Left ventricle myocardium superior (tissue), 1 donor: Measurements from ENCODE around the gene DOK3. TPM values are rescaled to one million over a fixed set of nuclear protein-coding genes. Genes with fewer than 3 reads are reported as not detected.
"Not testable (repeated sequence)": the region's sequence is repeated elsewhere in the genome, so short reads cannot be mapped to it uniquely, and the experiment has no call there.

Experiments used
- ATAC-seq: fragments of 200-7000 bp; cut with Tn5 transposase; one replicate; pipeline ENCODE4 v1.9.1; 2020; ENCODE audit warnings: mild to moderate bottlenecking, moderate library complexity
- DNase-seq: peaks from one replicate; pipeline ENCODE4 v3.0.0-alpha.2; 2020
- intact Hi-C: fragments of 100-400 bp; cut with micrococcal nuclease; formaldehyde crosslinking; loops from one replicate; pipeline ENCODE4 v1.11.0; 2022
- total RNA-seq: library from RNA; stranded (reverse); fragmentation: NEBNext Ultra II Directional; extraction: Animal tissue kit (Norgen Biotek cat#: 25700); gene quantifications from one replicate; pipeline ENCODE4 v1.2.1, GENCODE V29; 2021
- donor health status: DM: no; HTN: yes; CAD: no; lungs with severe emphysema.

DOK3 gene
- total RNA-seq, 1 donor from 2014 or later = 3.4 TPM

DNA sequence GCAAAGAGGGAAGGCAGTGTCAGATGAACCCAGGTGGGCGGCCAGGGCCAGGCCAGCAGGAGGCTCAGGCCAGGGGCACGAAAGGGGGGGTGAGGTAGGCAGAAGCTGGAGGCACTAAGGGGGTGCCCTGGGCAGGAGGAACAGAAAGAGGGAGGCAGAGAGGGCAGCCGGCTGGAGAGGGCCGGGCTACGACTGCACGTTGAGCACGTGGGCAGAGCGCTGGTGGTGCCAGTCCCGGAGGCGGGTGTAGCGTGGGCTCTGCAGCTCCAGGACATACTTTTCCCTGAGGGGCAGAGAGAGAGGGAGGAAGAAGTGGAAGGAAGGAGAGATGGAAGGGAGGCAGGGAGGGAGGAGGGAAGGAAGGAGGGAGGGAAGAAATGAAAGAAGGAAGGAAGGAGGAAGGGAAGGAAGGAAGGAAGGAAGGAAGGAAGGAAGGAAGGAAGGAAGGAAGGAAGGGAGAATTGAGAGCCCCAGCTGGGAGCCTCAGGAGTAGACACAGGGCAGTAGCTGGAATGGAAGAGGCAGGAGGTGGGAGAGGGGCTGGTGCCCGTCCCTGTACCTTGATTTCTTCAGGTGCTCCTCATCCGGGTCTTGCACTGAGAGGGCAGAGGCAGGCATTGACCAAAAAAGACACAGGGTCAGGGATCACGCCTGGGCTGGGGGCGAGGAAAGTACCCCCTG, 19.2 kb downstream of the DOK3 start:
- intact Hi-C loops = no loop called here
- no peak for DNase-seq
- ATAC-seq = no peak

- no peak for ATAC-seq
- intact Hi-C loops = no loop called here
- no peak for DNase-seq
Measured at GRCh38 chr5:177489119-177489716, 20.4 kb downstream of the DOK3 start.

DNA sequence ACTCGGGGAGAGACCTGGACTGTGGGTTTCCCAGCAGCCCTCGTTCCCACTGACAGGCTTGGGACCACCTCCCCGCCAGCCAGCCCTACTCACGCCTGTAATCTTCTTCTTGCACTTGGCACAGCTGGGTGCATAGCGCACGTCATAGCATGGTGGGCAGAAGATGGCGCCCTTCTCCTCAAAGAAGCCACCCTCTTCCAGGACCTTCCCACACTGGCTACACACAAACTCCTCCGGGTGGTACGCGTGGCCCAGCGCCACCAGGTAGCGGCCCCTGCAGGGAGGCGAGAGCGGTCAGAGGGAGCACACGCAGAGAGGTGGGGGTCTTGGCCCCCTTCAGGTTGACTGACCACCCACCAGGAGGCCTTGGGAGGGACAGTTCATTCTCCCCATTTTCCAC, 21.7 kb downstream of the DOK3 start:
- ATAC-seq = no peak
- DNase-seq = no peak
- intact Hi-C loops = no loop called here

DNA sequence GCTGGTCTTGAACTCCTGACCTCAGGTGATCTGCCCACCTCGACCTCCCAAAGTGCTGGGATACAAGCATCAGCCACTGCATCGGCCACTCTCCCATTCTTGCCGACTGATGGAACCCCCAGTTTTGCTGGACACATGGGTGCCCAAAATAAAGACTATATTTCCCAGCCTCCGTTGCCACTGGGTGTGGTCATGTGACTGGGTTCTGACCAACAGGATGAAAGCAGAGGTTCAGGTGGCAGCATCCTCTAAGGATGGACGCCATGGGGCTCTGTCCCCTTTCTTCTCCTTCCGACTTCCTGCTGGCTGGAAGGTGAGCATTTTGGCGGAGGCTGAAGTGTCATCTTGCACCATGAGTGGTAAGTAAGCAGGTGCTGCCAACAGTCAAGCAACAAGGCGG, 22.5 kb downstream of the DOK3 start:
- DNase-seq (no peak), ATAC-seq (no peak)
- intact Hi-C loops = no loop called here

- ATAC-seq = no peak
- intact Hi-C loops = no loop called here
- no peak for DNase-seq
Measured at GRCh38 chr5:177486256-177486655, 23.4 kb downstream of the DOK3 start.

GRCh38 chr5:177485753-177486152, 23.9 kb downstream of the DOK3 start:
- DNase-seq, ATAC-seq, intact Hi-C loops: not testable (repeated sequence)

DNA sequence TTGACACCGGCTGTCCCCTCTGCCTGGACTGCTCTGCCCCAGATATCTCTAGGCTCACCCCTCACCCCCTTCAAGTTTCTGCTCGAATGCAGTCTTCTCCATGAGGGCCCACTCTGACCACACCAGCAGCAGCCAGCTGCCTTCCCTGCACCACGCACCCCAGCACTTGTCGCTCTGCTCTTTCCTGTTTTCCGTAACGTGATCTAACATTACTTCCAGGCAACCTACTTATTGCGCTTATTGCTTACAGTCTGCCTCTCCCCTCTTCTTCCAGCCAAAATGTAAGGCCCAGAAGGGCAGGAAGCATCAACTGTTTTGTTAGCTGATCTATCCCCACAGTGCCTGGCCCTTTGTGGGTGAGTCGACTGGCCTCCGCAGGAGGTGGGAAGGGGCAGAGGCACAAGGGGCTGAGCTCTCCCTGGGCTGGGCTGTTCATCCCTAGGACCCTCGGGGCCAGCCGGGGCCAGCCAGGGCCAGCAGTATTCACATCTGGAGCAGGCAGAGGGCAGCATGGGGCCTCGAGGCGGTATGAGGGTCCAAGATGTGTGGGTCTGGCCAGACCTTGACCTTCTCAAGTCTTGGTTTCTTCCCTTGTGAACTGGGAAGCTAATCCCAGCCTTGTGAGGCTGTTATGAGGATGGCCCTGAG, 24.6 kb downstream of the DOK3 start:
- intact Hi-C loops = no loop called here
- no peak for ATAC-seq
- peak; percentile 26 for DNase-seq

- no peak for DNase-seq
- intact Hi-C loops = no loop called here
- no peak for ATAC-seq
Measured at GRCh38 chr5:177483994-177484901, 25.4 kb downstream of the DOK3 start.

DNA sequence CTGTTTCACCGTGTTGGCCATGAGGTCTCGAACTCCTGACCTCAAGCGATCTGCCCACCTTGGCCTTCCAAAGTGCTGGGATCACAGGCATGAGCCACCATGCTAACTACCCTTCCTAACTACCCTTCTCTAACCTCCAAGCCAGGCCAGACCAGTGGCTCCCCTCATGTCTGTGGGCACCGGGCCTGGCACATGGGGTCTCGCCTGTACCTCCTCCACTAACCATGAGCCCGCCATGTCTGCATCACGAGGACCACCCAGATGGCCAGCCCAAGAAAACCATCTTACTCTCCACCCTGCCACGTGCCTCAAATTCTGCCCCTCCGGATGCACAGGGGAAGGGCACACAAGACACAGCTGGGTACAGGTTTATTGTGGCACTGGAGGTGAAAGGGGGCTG, 26.6 kb downstream of the DOK3 start:
- intact Hi-C loops = no loop called here
- DNase-seq = no peak

GRCh38 chr5:177482359-177482795, 27.2 kb downstream of the DOK3 start:
- ATAC-seq = no peak
- peak; percentile 29 for DNase-seq
- intact Hi-C loops = no loop called here

More for the DNA sequence above, 26.6 kb downstream of the DOK3 start:
- ATAC-seq = no peak

GRCh38 chr5:177479774-177480173, 29.9 kb downstream of the DOK3 start:
- DNase-seq = no peak
- intact Hi-C loops = no loop called here
- ATAC-seq = peak; percentile 10

DNA sequence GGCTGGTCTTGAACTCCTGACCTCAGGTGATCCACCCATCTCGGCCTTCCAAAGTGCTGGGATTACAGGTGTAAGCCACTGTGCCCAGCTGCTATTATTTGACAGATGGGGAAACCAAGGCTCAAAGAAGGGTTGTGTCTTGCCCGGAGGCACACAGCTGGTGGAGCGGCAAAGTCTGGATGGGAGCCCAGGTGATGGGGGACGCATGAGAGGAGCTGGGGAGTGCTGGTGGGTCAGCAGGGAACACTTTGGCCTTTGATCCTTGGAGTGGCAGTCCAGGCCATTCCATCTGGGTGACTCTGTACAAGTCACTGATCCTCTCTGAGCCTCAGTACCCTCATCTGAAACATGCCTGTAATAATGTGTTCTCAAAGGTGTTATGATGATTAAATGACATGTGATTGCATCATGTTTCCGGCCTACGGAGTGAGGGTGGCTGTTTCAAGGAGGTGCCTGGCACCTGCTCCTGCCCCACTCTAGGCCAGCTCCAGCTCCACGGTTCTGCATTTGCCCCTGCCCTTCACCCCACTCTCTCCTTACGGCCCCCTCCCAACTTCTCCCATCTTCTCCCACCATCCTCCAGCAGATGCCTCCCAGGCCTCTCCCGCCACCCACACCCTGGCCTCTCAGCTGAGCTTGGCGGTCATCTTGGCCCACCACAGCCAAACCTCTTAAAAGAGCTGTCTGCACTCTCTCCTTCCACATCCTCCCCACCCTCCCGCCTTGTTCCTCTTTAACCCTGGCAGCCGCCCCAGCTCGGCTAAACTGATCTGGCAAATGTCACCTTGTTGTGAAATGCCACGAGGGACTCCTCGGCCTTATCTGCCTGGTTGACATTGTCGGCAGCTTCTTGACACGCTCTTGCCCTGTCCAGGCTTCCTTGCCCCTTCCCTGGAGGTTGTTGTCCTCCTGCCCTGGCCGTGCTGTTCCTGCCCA, 30.6 kb downstream of the DOK3 start:
- ATAC-seq (peak; percentile 93), DNase-seq (peak; percentile 94)
- intact Hi-C loops = no loop called here

DNA sequence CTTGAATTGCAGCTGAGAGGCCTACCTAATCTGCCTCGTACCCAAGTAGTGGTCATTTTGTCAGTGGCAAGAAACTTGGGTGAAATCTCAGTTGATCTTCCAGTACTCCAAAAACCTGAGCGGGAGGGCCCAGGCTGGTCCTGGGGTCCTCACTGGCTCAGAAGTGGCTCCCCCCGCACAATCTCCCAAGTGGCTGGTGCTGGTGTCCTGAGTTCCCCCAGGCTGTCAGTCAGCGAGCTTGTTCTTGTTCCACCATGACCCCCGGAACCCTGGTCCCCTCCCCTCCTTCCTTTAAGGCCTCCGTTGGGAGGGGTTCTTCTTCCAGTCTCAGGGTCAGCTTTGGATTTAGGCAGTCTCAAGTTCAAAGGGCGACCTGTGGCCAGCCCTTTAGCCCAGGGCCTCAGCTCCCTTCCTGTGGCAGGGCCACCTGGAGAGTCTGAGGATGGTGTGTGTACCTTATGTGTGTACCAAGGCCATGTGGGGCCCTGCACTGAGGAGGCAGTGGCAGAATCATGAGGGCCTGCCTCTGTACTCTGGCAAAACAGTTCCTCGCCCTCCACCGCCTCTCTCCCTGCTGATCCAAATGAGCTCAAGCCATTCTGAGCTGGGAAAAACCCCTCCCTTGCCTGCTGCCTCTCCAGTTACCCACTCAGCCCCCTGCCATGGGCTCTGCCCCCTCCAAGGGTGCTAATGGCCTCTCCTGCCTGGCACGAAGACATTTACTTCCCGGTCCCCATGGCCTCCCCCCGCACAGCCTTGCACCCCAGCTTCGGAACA, 31.7 kb downstream of the DOK3 start:
- DNase-seq = peak; percentile 29
- intact Hi-C loops = no loop called here
- ATAC-seq = no peak

GRCh38 chr5:177476531-177477233, 32.9 kb downstream of the DOK3 start:
- ATAC-seq (no peak), DNase-seq (no peak)
- intact Hi-C loops = no loop called here

GRCh38 chr5:177475563-177476427, 33.8 kb downstream of the DOK3 start:
- DNase-seq (no peak), ATAC-seq (no peak)
- intact Hi-C loops = no loop called here

GRCh38 chr5:177474846-177475562, 34.6 kb downstream of the DOK3 start:
- DNase-seq (no peak), ATAC-seq (no peak)
- intact Hi-C loops = no loop called here
